ENCODE measurements around the gene ZSCAN22.
"Not testable (repeated sequence)": the region's sequence is repeated elsewhere in the genome, so short reads cannot be mapped to it uniquely, and the experiment has no call there.

Gene ZSCAN22

GRCh38 chr19:58345558-58345957 lies 18.8 kb downstream of the ZSCAN22 start:
- no peaks in the 10 kb centered on the region for H3K27me3 ChIP-seq (ENCODE audit: insufficient read depth, low read length, poor library complexity, severe bottlenecking)
- no peak overlapping the region for H3K9ac ChIP-seq (ENCODE audit: low read depth, low read length, poor library complexity, severe bottlenecking)
- H4K20me1 ChIP-seq (ENCODE audit: insufficient read depth, low read length, poor library complexity, severe bottlenecking), result no peaks in the 10 kb centered on the region
- H3F3A ChIP-seq (ENCODE audit: low read depth), result no peaks in the 10 kb centered on the region
- H3K4me1 ChIP-seq (ENCODE audit: insufficient read depth, low read length, poor library complexity, severe bottlenecking), result peaks cover 32% of the 10 kb centered on the region
- no peaks in the 10 kb centered on the region for H3K9me3 ChIP-seq (ENCODE audit: insufficient read depth, low read depth, low read length)
- H2AFZ ChIP-seq (ENCODE audit: low read length), result no peak overlapping the region
- peak overlapping the region; percentile 95 for H3K4me3 ChIP-seq (ENCODE audit: low read length, poor library complexity, severe bottlenecking)
- H3K9me2 ChIP-seq (replicated peaks; ENCODE audit: low read depth, low read length), result no peaks in the 10 kb centered on the region
- no peaks in the 10 kb centered on the region for H3K36me3 ChIP-seq (ENCODE audit: insufficient read depth, low read length)
- no peak for TF ChIP-seq EZH2phosphoT487 (IDR thresholded peaks at IDR 0.05; ENCODE audit: borderline replicate concordance)
- TF ChIP-seq CTCF (conservative IDR thresholded peaks at IDR 0.05; ENCODE audit: low read length), result no peak
- H3K79me2 ChIP-seq (ENCODE audit: insufficient read depth, low read length), result peaks cover 25% of the 10 kb centered on the region
- H3K4me2 ChIP-seq (ENCODE audit: low read depth, low read length, poor library complexity, severe bottlenecking), result peak overlapping the region; percentile 84

- H3K4me1 ChIP-seq (ENCODE audit: insufficient read depth, low read length, poor library complexity, severe bottlenecking), result peaks cover 27% of the 10 kb centered on the region
- no peaks in the 10 kb centered on the region for H3K27me3 ChIP-seq (ENCODE audit: insufficient read depth, low read length, poor library complexity, severe bottlenecking)
- peak overlapping the region; percentile 99 for H2AFZ ChIP-seq (ENCODE audit: low read length)
- H3K4me3 ChIP-seq (ENCODE audit: low read length, poor library complexity, severe bottlenecking), result peak overlapping the region; percentile 95
- H3K79me2 ChIP-seq (ENCODE audit: insufficient read depth, low read length), result peaks cover 25% of the 10 kb centered on the region
- H3K36me3 ChIP-seq (ENCODE audit: insufficient read depth, low read length), result no peaks in the 10 kb centered on the region
- no peaks in the 10 kb centered on the region for H3K9me3 ChIP-seq (ENCODE audit: insufficient read depth, low read depth, low read length)
- H4K20me1 ChIP-seq (ENCODE audit: insufficient read depth, low read length, poor library complexity, severe bottlenecking), result no peaks in the 10 kb centered on the region
- H3K9me2 ChIP-seq (replicated peaks; ENCODE audit: low read depth, low read length), result no peaks in the 10 kb centered on the region
- peak overlapping the region; percentile 84 for H3K4me2 ChIP-seq (ENCODE audit: low read depth, low read length, poor library complexity, severe bottlenecking)
- no peaks in the 10 kb centered on the region for H3F3A ChIP-seq (ENCODE audit: low read depth)
- no peak for TF ChIP-seq CTCF (conservative IDR thresholded peaks at IDR 0.05; ENCODE audit: low read length)
- no peak for TF ChIP-seq EZH2phosphoT487 (IDR thresholded peaks at IDR 0.05; ENCODE audit: borderline replicate concordance)
- peak overlapping the region; percentile 78 for H3K9ac ChIP-seq (ENCODE audit: low read depth, low read length, poor library complexity, severe bottlenecking)
Measured at GRCh38 chr19:58346961-58347929, 20.5 kb downstream of the ZSCAN22 start.

GRCh38 chr19:58348080-58348479 lies 21.3 kb downstream of the ZSCAN22 start:
- peak overlapping the region; percentile 78 for H3K9ac ChIP-seq (ENCODE audit: low read depth, low read length, poor library complexity, severe bottlenecking)
- H3K9me2 ChIP-seq (replicated peaks; ENCODE audit: low read depth, low read length); H3K36me3 ChIP-seq (ENCODE audit: insufficient read depth, low read length); H3K9me3 ChIP-seq (ENCODE audit: insufficient read depth, low read depth, low read length); H4K20me1 ChIP-seq (ENCODE audit: insufficient read depth, low read length, poor library complexity, severe bottlenecking); H3K27me3 ChIP-seq (ENCODE audit: insufficient read depth, low read length, poor library complexity, severe bottlenecking); H3F3A ChIP-seq (ENCODE audit: low read depth): not testable (repeated sequence)
- H3K79me2 ChIP-seq (ENCODE audit: insufficient read depth, low read length), result peaks cover 25% of the 10 kb centered on the region
- H3K4me3 ChIP-seq (ENCODE audit: low read length, poor library complexity, severe bottlenecking), result peak overlapping the region; percentile 95
- peaks cover 23% of the 10 kb centered on the region for H3K4me1 ChIP-seq (ENCODE audit: insufficient read depth, low read length, poor library complexity, severe bottlenecking)
- H2AFZ ChIP-seq (ENCODE audit: low read length), result peak overlapping the region; percentile 99
- peak overlapping the region; percentile 84 for H3K4me2 ChIP-seq (ENCODE audit: low read depth, low read length, poor library complexity, severe bottlenecking)

Measured in Loucy (cell line).